HCT116 (cell line): Measurements from ENCODE around the gene DLG5. TPM values are rescaled to one million over a fixed set of nuclear protein-coding genes. Genes with fewer than 3 reads are reported as not detected.

Experiments used
- total RNA-seq: library from RNA; stranded (reverse); gene quantifications from one replicate; pipeline ENCODE4 v1.2.1, GENCODE V29; 2021; ENCODE audit not compliant: unreplicated experiment

DLG5 gene
- total RNA-seq, 1 experiment from 2014 or later, result 44.8 TPM

Other genes starting within 250 kb of the DLG5 start
- 26.6 TPM for gene POLR3A, start 102.8 kb upstream of the DLG5 start, total RNA-seq
- gene RPS24, start 107.1 kb upstream of the DLG5 start, total RNA-seq, result 1,764 TPM